GM18951 (cell line): ENCODE results near the gene CARD14.

Experiments used
- POLR2A ChIP-seq: IDR thresholded peaks from 4 replicates; pipeline ENCODE4 v1.6.1; 2011; ENCODE audit warnings: mild to moderate bottlenecking; ENCODE audit not compliant: insufficient read length, insufficient read depth; ENCODE audit errors: extremely low read depth
- in situ Hi-C: fragments of 300-500 bp; cut with MboI; formaldehyde crosslinking; loops from one replicate; pipeline ENCODE4 v1.12.0; 2022; ENCODE audit warnings: low sequenced_read_pairs, mixed read lengths, inconsistent platforms; ENCODE audit not compliant: unreplicated experiment

CARD14 gene

DNA sequence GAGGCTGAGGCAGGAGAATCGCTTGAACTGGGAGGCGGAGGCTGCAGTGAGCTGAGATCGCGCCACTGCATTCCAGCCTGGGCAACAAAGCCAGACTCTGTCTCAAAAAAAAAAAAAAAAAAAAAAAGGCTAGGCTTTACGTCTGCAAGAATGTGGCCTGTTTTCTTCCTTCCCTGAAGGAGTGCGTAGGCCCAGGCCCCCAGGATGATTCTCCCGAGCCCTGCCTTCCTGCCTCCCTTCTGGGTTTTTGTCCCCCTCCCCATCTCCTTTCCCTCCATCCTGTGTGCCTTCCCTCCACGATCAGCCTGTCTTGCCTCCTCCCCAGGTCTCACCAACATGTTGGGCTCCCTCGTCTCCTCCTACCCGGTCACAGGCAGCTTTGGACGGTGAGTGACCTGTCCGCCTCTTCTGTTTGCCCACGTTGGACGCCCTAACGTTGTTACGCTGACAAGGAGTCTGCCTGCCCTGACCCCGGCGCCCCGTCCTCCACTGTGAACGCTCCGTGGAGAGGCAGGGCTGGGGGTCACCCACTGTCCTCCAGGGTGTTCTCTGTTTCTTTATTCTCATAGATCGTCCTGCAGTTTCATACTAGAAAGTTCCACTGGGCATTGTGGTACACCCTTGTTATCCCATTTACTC lies 75.2 kb downstream of the CARD14 start:
- no peak for TF ChIP-seq POLR2A
- in situ Hi-C loops = no loop called here

- in situ Hi-C loops = no loop called here
- no peak for TF ChIP-seq POLR2A
Observed at GRCh38 chr17:80245566-80246265, 75.9 kb downstream of the CARD14 start.

DNA sequence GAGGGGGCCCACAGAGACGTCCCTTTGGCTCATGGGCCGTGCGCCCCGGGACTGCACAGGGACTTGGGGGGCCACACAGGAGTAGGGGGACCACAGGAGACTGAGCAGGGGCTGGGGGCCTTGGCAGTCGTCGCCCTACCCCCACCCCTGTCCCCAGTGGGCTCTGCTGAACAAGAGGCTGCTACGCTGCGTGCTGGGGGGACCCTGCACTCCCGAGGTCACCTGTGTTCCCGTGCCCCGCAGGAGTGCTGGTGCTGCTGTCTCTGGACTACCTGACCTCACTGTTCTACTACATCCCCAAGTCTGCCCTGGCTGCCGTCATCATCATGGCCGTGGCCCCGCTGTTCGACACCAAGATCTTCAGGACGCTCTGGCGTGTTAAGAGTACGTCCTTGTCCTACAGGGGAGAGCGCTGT lies 76.4 kb downstream of the CARD14 start:
- no peak for TF ChIP-seq POLR2A
- in situ Hi-C loops = no loop called here

DNA sequence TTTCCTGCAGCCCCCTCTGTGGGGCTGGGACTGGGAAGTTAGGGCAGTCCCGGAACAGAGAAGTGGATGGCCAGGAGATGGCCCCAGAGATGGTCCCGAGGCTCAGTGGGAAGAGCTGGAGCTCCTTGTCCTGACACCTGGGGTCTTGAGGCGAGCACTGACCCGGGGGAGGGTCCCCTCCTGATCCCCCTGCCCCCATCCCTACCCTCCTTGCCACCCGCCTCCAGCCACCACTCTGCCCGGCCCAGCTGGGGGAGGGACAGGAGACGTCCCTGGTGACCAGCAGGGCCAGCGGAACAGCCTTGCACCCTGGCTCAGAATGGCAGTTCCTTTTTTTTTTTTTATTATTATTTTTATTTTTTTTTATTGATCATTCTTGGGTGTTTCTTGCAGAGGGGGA lies 76.9 kb downstream of the CARD14 start:
- in situ Hi-C loops = no loop called here
- TF ChIP-seq POLR2A = no peak

DNA sequence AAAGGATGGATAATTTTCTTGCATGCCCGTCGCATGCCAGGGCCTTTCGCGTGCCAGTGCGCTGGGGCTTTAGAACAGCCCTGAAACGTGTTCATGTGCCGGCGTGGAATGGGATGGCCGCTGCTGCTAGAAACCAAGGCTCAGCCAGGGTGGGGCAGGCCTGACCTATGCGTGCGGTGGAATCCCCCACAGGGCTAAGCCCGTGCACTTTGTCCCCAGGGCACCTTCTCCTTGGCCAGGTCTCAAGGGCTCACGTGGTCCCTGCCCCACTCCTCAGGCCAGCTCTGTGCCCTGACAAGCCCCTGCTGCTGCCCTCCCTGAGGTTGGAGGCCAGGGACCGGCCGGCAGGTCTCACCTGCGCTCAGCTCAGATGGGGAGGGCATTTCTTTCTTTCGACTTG lies 77.7 kb downstream of the CARD14 start:
- no peak for TF ChIP-seq POLR2A
- in situ Hi-C loops = no loop called here

DNA sequence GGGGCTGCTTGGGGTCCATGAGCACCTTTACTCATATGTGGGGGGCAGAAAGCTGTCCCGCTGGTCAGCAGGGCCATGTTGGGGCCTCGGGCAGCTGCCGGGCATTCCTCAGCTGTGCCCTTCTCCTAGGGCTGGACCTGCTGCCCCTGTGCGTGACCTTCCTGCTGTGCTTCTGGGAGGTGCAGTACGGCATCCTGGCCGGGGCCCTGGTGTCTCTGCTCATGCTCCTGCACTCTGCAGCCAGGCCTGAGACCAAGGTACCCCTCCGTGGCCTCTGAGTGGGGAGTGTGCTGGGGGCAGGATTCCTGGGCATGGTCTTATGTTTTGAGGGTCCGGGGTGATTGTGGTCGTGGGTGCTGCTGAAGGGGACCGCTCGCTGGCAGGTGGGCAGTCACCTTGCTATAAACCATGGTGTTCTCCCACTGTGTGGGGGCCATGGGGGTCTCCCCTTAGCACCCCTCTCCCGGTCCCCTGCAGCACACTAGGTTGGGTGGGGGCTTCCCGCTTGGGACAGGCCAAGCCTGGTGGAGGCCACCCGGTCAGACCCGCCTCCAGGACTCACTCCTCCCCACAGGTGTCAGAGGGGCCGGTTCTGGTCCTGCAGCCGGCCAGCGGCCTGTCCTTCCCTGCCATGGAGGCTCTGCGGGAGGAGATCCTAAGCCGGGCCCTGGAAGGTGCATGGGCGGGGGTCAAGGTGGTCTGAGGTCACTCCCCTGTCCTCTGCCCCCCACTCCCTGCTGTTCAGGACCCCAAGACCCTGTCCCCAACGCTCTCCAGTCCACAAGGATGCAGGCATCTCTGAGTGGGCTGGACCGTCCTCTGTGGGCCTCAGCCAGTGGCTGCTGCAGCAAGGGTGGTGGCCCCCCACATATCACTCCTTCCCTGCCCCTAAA lies 78.4 kb downstream of the CARD14 start:
- in situ Hi-C loops = no loop called here
- TF ChIP-seq POLR2A = no peak

GRCh38 chr17:80248894-80249710 lies 79.3 kb downstream of the CARD14 start:
- in situ Hi-C loops = no loop called here
- TF ChIP-seq POLR2A = no peak

- in situ Hi-C loops = no loop called here
- no peak for TF ChIP-seq POLR2A
Observed at GRCh38 chr17:80251966-80252365, 82.1 kb downstream of the CARD14 start.

GRCh38 chr17:80252871-80253270 lies 83.0 kb downstream of the CARD14 start:
- TF ChIP-seq POLR2A = no peak
- in situ Hi-C loops = no loop called here

GRCh38 chr17:80253631-80254395 lies 84.0 kb downstream of the CARD14 start:
- in situ Hi-C loops = no loop called here
- TF ChIP-seq POLR2A = no peak

- TF ChIP-seq POLR2A = no peak
- in situ Hi-C loops = no loop called here
Observed at GRCh38 chr17:80254396-80255251, 84.8 kb downstream of the CARD14 start.
